WTC11 (cell line): ENCODE results near the gene MAPT. TPM values are rescaled to one million over a fixed set of nuclear protein-coding genes. Genes with fewer than 3 reads are reported as not detected.

Source experiments
- ATAC-seq: fragments of 200-7000 bp; cut with Tn5 transposase; 2 replicates; pipeline ENCODE4 v1.10.0; 2021; ENCODE audit warnings: mild to moderate bottlenecking, moderate library complexity
- CTCF ChIA-PET: fragments of 300-600 bp; sonication (Branson Sonifier 250); formaldehyde crosslinking; loops from one replicate; lab custom pipeline; 2021; ENCODE audit warnings: antibody characterized with exemption; lab: Charles Lee
- POLR2A ChIA-PET: fragments of 350-600 bp; sonication (Branson Sonifier 250); formaldehyde crosslinking; loops from one replicate; lab custom pipeline; 2021; ENCODE audit warnings: antibody characterized with exemption; lab: Charles Lee
- DNase-seq: peaks from one replicate; pipeline ENCODE4 v3.0.0; 2021; ENCODE audit warnings: low spot score
- H3K27ac Mint-ChIP-seq: 2 replicates; pipeline ENCODE4 v1.8.0; 2021; ENCODE audit warnings: mixed read lengths
- H3K27me3 Mint-ChIP-seq: 2 replicates; pipeline ENCODE4 v1.8.0; 2021; ENCODE audit warnings: low read depth, mild to moderate bottlenecking, moderate library complexity, mixed read lengths
- H3K36me3 Mint-ChIP-seq: 2 replicates; pipeline ENCODE4 v1.8.0; 2021; ENCODE audit warnings: mixed read lengths
- H3K4me1 Mint-ChIP-seq: 2 replicates; pipeline ENCODE4 v1.8.0; 2022; ENCODE audit warnings: mixed read lengths
- H3K4me3 Mint-ChIP-seq: 2 replicates; pipeline ENCODE4 v1.8.0; 2021; ENCODE audit warnings: mild to moderate bottlenecking, moderate library complexity, mixed read lengths
- H3K9me3 Mint-ChIP-seq: 2 replicates; pipeline ENCODE4 v1.8.0; 2021; ENCODE audit warnings: mixed read lengths
- CREM ChIP-seq: sonication (generic); formaldehyde crosslinking; IDR thresholded peaks from 2 replicates; pipeline ENCODE4 v1.8.1; 2022; ENCODE audit warnings: mild to moderate bottlenecking, missing genetic modification reagents, moderate library complexity
- FOXK1 ChIP-seq: sonication (generic); formaldehyde crosslinking; IDR thresholded peaks from 2 replicates; pipeline ENCODE4 v1.8.0; 2022; ENCODE audit warnings: mild to moderate bottlenecking, moderate library complexity, missing genetic modification reagents
- JAZF1 ChIP-seq: fragments of 250-450 bp; sonication (Bioruptor Pico); IDR thresholded peaks from 2 replicates; pipeline ENCODE4 v1.9.0; 2021; ENCODE audit warnings: moderate library complexity, mild to moderate bottlenecking, inconsistent platforms
- NFYB ChIP-seq: sonication (generic); formaldehyde crosslinking; conservative IDR thresholded peaks from 2 replicates; pipeline ENCODE4 v1.8.0; 2022; ENCODE audit warnings: low read depth, missing genetic modification reagents
- NR1H2 ChIP-seq: sonication (generic); formaldehyde crosslinking; IDR thresholded peaks from 2 replicates; pipeline ENCODE4 v1.9.0; 2021; ENCODE audit warnings: mild to moderate bottlenecking, moderate library complexity, missing genetic modification reagents
- NR3C1 ChIP-seq: sonication (generic); formaldehyde crosslinking; conservative IDR thresholded peaks from 2 replicates; pipeline ENCODE4 v1.8.1; 2023; ENCODE audit warnings: low read depth, mild to moderate bottlenecking, missing genetic modification reagents
- TP53 ChIP-seq: sonication (generic); formaldehyde crosslinking; IDR thresholded peaks from 2 replicates; pipeline ENCODE4 v1.8.1; 2023; ENCODE audit warnings: mild to moderate bottlenecking, missing genetic modification reagents
- ZNF138 ChIP-seq: sonication (generic); formaldehyde crosslinking; conservative IDR thresholded peaks from 2 replicates; pipeline ENCODE4 v1.8.1; 2022; ENCODE audit warnings: mild to moderate bottlenecking, moderate library complexity, missing genetic modification reagents
- ZNF219 ChIP-seq: sonication (generic); formaldehyde crosslinking; IDR thresholded peaks from 2 replicates; pipeline ENCODE4 v1.8.0; 2023; ENCODE audit warnings: missing genetic modification reagents, mild to moderate bottlenecking, borderline replicate concordance
- ZNF396 ChIP-seq: fragments of 250-450 bp; sonication (Bioruptor Pico); IDR thresholded peaks from 2 replicates; pipeline ENCODE4 v1.8.0; 2021; ENCODE audit warnings: mild to moderate bottlenecking, moderate library complexity, borderline replicate concordance
- total RNA-seq: library from RNA; stranded (reverse); gene quantifications from 3 replicates; pipeline ENCODE4 v1.2.3, GENCODE V29; 2021
- TF ChIP-seq, protein P1 (sequence below): fragments of 250-450 bp; sonication (Bioruptor Pico); IDR thresholded peaks from 2 replicates; pipeline ENCODE4 v1.9.0; 2021; ENCODE audit warnings: mild to moderate bottlenecking, borderline replicate concordance
- TF ChIP-seq, protein P2 (sequence below): fragments of 250-450 bp; sonication (Bioruptor Pico); IDR thresholded peaks from 2 replicates; pipeline ENCODE4 v1.9.0; 2021; ENCODE audit warnings: mild to moderate bottlenecking
- TF ChIP-seq, protein P3 (sequence below): sonication (generic); formaldehyde crosslinking; IDR thresholded peaks from 2 replicates; pipeline ENCODE4 v1.8.1; 2022; ENCODE audit warnings: low read depth, mild to moderate bottlenecking, moderate library complexity, missing genetic modification reagents, borderline replicate concordance
- TF ChIP-seq, protein P4 (sequence below): sonication (generic); formaldehyde crosslinking; IDR thresholded peaks from 2 replicates; pipeline ENCODE4 v1.8.1; 2023; ENCODE audit warnings: mild to moderate bottlenecking, missing genetic modification reagents
- TF ChIP-seq, protein P5 (sequence below): sonication (generic); formaldehyde crosslinking; IDR thresholded peaks from 2 replicates; pipeline ENCODE4 v1.8.0; 2023; ENCODE audit warnings: missing genetic modification reagents, mild to moderate bottlenecking, borderline replicate concordance
- TF ChIP-seq, protein P6 (sequence below): sonication (generic); formaldehyde crosslinking; conservative IDR thresholded peaks from 2 replicates; pipeline ENCODE4 v1.8.1; 2023; ENCODE audit warnings: mild to moderate bottlenecking, low read depth, missing genetic modification reagents, moderate library complexity
- TF ChIP-seq, protein P7 (sequence below): sonication (generic); formaldehyde crosslinking; IDR thresholded peaks from 2 replicates; pipeline ENCODE4 v1.8.1; 2022; ENCODE audit warnings: mild to moderate bottlenecking, moderate library complexity, missing genetic modification reagents

The MAPT gene
- total RNA-seq, 1 experiment from 2014 or later, result 2.2 TPM

DNA sequence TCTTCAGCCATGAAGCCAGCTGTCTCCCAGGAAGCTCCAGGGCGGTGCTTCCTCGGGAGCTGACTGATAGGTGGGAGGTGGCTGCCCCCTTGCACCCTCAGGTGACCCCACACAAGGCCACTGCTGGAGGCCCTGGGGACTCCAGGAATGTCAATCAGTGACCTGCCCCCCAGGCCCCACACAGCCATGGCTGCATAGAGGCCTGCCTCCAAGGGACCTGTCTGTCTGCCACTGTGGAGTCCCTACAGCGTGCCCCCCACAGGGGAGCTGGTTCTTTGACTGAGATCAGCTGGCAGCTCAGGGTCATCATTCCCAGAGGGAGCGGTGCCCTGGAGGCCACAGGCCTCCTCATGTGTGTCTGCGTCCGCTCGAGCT lies 118.8 kb downstream of the MAPT start (continued):
- TF ChIP-seq, protein P1, sequence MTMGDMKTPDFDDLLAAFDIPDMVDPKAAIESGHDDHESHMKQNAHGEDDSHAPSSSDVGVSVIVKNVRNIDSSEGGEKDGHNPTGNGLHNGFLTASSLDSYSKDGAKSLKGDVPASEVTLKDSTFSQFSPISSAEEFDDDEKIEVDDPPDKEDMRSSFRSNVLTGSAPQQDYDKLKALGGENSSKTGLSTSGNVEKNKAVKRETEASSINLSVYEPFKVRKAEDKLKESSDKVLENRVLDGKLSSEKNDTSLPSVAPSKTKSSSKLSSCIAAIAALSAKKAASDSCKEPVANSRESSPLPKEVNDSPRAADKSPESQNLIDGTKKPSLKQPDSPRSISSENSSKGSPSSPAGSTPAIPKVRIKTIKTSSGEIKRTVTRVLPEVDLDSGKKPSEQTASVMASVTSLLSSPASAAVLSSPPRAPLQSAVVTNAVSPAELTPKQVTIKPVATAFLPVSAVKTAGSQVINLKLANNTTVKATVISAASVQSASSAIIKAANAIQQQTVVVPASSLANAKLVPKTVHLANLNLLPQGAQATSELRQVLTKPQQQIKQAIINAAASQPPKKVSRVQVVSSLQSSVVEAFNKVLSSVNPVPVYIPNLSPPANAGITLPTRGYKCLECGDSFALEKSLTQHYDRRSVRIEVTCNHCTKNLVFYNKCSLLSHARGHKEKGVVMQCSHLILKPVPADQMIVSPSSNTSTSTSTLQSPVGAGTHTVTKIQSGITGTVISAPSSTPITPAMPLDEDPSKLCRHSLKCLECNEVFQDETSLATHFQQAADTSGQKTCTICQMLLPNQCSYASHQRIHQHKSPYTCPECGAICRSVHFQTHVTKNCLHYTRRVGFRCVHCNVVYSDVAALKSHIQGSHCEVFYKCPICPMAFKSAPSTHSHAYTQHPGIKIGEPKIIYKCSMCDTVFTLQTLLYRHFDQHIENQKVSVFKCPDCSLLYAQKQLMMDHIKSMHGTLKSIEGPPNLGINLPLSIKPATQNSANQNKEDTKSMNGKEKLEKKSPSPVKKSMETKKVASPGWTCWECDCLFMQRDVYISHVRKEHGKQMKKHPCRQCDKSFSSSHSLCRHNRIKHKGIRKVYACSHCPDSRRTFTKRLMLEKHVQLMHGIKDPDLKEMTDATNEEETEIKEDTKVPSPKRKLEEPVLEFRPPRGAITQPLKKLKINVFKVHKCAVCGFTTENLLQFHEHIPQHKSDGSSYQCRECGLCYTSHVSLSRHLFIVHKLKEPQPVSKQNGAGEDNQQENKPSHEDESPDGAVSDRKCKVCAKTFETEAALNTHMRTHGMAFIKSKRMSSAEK (CRISPR knock-in tag), result no peak
- no peak for TF ChIP-seq FOXK1

DNA sequence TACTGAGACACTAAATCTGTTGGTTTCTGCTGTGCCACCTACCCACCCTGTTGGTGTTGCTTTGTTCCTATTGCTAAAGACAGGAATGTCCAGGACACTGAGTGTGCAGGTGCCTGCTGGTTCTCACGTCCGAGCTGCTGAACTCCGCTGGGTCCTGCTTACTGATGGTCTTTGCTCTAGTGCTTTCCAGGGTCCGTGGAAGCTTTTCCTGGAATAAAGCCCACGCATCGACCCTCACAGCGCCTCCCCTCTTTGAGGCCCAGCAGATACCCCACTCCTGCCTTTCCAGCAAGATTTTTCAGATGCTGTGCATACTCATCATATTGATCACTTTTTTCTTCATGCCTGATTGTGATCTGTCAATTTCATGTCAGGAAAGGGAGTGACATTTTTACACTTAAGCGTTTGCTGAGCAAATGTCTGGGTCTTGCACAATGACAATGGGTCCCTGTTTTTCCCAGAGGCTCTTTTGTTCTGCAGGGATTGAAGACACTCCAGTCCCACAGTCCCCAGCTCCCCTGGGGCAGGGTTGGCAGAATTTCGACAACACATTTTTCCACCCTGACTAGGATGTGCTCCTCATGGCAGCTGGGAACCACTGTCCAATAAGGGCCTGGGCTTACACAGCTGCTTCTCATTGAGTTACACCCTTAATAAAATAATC lies 119.3 kb downstream of the MAPT start:
- Mint-ChIP-seq H3K27me3 (no peaks in the 10 kb centered on the region), H3K4me1 (no peaks in the 10 kb centered on the region), H3K27ac (no peak overlapping the region), H3K36me3 (no peaks in the 10 kb centered on the region), H3K4me3 (no peak overlapping the region), H3K9me3 (no peaks in the 10 kb centered on the region)
- ATAC-seq (no peak), DNase-seq (no peak)
- CTCF ChIA-PET, result interaction anchor here (1.0 to 2.1 kb wide), 3 partner anchors 10 to 42 kb away, joined by 4 to 8 read pairs (median 5); no protein-coding TSS in a partner anchor
- POLR2A ChIA-PET, result no interaction called here
- TF ChIP-seq, protein P2, sequence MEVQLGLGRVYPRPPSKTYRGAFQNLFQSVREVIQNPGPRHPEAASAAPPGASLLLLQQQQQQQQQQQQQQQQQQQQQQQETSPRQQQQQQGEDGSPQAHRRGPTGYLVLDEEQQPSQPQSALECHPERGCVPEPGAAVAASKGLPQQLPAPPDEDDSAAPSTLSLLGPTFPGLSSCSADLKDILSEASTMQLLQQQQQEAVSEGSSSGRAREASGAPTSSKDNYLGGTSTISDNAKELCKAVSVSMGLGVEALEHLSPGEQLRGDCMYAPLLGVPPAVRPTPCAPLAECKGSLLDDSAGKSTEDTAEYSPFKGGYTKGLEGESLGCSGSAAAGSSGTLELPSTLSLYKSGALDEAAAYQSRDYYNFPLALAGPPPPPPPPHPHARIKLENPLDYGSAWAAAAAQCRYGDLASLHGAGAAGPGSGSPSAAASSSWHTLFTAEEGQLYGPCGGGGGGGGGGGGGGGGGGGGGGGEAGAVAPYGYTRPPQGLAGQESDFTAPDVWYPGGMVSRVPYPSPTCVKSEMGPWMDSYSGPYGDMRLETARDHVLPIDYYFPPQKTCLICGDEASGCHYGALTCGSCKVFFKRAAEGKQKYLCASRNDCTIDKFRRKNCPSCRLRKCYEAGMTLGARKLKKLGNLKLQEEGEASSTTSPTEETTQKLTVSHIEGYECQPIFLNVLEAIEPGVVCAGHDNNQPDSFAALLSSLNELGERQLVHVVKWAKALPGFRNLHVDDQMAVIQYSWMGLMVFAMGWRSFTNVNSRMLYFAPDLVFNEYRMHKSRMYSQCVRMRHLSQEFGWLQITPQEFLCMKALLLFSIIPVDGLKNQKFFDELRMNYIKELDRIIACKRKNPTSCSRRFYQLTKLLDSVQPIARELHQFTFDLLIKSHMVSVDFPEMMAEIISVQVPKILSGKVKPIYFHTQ (CRISPR knock-in tag), result no peak
- TF ChIP-seq NR3C1 (CRISPR knock-in tag) (no peak), CREM (CRISPR knock-in tag) (no peak), NFYB (no peak), JAZF1 (CRISPR knock-in tag) (no peak), ZNF219 (no peak), TP53 (CRISPR knock-in tag) (no peak), ZNF138 (no peak), ZNF396 (CRISPR knock-in tag) (no peak), NR1H2 (no peak)
- TF ChIP-seq, protein P3, sequence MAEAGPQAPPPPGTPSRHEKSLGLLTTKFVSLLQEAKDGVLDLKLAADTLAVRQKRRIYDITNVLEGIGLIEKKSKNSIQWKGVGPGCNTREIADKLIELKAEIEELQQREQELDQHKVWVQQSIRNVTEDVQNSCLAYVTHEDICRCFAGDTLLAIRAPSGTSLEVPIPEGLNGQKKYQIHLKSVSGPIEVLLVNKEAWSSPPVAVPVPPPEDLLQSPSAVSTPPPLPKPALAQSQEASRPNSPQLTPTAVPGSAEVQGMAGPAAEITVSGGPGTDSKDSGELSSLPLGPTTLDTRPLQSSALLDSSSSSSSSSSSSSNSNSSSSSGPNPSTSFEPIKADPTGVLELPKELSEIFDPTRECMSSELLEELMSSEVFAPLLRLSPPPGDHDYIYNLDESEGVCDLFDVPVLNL, result no peak
- TF ChIP-seq, protein P4, sequence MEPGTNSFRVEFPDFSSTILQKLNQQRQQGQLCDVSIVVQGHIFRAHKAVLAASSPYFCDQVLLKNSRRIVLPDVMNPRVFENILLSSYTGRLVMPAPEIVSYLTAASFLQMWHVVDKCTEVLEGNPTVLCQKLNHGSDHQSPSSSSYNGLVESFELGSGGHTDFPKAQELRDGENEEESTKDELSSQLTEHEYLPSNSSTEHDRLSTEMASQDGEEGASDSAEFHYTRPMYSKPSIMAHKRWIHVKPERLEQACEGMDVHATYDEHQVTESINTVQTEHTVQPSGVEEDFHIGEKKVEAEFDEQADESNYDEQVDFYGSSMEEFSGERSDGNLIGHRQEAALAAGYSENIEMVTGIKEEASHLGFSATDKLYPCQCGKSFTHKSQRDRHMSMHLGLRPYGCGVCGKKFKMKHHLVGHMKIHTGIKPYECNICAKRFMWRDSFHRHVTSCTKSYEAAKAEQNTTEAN (CRISPR knock-in tag), result no peak
- TF ChIP-seq, protein P5, sequence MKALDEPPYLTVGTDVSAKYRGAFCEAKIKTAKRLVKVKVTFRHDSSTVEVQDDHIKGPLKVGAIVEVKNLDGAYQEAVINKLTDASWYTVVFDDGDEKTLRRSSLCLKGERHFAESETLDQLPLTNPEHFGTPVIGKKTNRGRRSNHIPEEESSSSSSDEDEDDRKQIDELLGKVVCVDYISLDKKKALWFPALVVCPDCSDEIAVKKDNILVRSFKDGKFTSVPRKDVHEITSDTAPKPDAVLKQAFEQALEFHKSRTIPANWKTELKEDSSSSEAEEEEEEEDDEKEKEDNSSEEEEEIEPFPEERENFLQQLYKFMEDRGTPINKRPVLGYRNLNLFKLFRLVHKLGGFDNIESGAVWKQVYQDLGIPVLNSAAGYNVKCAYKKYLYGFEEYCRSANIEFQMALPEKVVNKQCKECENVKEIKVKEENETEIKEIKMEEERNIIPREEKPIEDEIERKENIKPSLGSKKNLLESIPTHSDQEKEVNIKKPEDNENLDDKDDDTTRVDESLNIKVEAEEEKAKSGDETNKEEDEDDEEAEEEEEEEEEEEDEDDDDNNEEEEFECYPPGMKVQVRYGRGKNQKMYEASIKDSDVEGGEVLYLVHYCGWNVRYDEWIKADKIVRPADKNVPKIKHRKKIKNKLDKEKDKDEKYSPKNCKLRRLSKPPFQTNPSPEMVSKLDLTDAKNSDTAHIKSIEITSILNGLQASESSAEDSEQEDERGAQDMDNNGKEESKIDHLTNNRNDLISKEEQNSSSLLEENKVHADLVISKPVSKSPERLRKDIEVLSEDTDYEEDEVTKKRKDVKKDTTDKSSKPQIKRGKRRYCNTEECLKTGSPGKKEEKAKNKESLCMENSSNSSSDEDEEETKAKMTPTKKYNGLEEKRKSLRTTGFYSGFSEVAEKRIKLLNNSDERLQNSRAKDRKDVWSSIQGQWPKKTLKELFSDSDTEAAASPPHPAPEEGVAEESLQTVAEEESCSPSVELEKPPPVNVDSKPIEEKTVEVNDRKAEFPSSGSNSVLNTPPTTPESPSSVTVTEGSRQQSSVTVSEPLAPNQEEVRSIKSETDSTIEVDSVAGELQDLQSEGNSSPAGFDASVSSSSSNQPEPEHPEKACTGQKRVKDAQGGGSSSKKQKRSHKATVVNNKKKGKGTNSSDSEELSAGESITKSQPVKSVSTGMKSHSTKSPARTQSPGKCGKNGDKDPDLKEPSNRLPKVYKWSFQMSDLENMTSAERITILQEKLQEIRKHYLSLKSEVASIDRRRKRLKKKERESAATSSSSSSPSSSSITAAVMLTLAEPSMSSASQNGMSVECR (CRISPR knock-in tag), result no peak
- TF ChIP-seq, protein P6, sequence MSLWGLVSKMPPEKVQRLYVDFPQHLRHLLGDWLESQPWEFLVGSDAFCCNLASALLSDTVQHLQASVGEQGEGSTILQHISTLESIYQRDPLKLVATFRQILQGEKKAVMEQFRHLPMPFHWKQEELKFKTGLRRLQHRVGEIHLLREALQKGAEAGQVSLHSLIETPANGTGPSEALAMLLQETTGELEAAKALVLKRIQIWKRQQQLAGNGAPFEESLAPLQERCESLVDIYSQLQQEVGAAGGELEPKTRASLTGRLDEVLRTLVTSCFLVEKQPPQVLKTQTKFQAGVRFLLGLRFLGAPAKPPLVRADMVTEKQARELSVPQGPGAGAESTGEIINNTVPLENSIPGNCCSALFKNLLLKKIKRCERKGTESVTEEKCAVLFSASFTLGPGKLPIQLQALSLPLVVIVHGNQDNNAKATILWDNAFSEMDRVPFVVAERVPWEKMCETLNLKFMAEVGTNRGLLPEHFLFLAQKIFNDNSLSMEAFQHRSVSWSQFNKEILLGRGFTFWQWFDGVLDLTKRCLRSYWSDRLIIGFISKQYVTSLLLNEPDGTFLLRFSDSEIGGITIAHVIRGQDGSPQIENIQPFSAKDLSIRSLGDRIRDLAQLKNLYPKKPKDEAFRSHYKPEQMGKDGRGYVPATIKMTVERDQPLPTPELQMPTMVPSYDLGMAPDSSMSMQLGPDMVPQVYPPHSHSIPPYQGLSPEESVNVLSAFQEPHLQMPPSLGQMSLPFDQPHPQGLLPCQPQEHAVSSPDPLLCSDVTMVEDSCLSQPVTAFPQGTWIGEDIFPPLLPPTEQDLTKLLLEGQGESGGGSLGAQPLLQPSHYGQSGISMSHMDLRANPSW (CRISPR knock-in tag), result no peak
- TF ChIP-seq, protein P7, sequence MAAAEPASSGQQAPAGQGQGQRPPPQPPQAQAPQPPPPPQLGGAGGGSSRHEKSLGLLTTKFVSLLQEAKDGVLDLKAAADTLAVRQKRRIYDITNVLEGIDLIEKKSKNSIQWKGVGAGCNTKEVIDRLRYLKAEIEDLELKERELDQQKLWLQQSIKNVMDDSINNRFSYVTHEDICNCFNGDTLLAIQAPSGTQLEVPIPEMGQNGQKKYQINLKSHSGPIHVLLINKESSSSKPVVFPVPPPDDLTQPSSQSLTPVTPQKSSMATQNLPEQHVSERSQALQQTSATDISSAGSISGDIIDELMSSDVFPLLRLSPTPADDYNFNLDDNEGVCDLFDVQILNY (CRISPR knock-in tag), result no peak
